ENCODE data around the gene GLYATL3. TPM values are rescaled to one million over a fixed set of nuclear protein-coding genes. Genes with fewer than 3 reads are reported as not detected.

GLYATL3 gene
- total and polyA plus RNA-seq, 10 of the 15 experiments (the other 5 are each of a cell fraction or from before 2014, with no cell fraction given) = not detected

GRCh38 chr6:49462071-49462470, 37.7 kb upstream of the GLYATL3 start:
- CTCF ChIA-PET = interaction anchor here (1.4 kb wide), 1 partner anchor 9 kb away, joined by 7 read pairs; no protein-coding TSS in a partner anchor
- in situ Hi-C loops (cut with MboI) = no loop called here
- WGBS (ENCODE audit: insufficient coverage, insufficient replicate concordance, low lambda C conversion rate, missing lambda C conversion rate) = 32% methylated on average over 3 of the region's 3 CpGs

GRCh38 chr6:49462599-49462926, 37.2 kb upstream of the GLYATL3 start:
- no peaks in the 10 kb centered on the region for H3K27me3 ChIP-seq (replicated peaks in 1 of 2; ENCODE audit: control insufficient read depth in 2 of 2, insufficient read depth in 2 of 2, low read length in 1 of 2)
- no peak for FAIRE-seq
- in situ Hi-C loops (cut with MboI) = no loop called here
- peak overlapping the region; percentile 66 for H2AFZ ChIP-seq (ENCODE audit: control insufficient read depth, low read depth, low read length)
- RAD21 ChIA-PET (ENCODE audit: unreplicated experiment) = no interaction called here
- intact Hi-C loops (cut with micrococcal nuclease; ENCODE audit: unreplicated experiment) = no loop called here
- H3K4me1 ChIP-seq (ENCODE audit: control insufficient read depth, insufficient read depth, low read length) = peaks cover 4% of the 10 kb centered on the region; the same call in 1 of the 2 replicates
- TSS peak; percentile 83 for BruUV-seq (replicated peaks)
- CTCF ChIA-PET = interaction anchor here (1.4 kb wide), 1 partner anchor 9 kb away, joined by 7 read pairs; no protein-coding TSS in a partner anchor
- no peak for DNase-seq (ENCODE audit: low read depth, low spot score)
- TF ChIP-seq GABPA (IDR thresholded peaks at IDR 0.05; ENCODE audit: low read depth) = no peak
- no peak for TF ChIP-seq BACH1 (IDR thresholded peaks at IDR 0.05; ENCODE audit: borderline replicate concordance)
- TF ChIP-seq ATF7 (IDR thresholded peaks at IDR 0.05; ENCODE audit: low read depth) = no peak
- TF ChIP-seq BHLHE40 (IDR thresholded peaks at IDR 0.05; ENCODE audit: borderline replicate concordance in 1 of 2, low read depth in 2 of 2, low read length in 1 of 2) = no peak
- TF ChIP-seq EZH2 (IDR thresholded peaks at IDR 0.05; ENCODE audit: borderline replicate concordance, control insufficient read depth, low read depth, low read length) = no peak
- TF ChIP-seq HDGF (IDR thresholded peaks at IDR 0.05) = no peak
- TF ChIP-seq HSF1 (IDR thresholded peaks at IDR 0.05; ENCODE audit: low read depth, low read length) = no peak
- TF ChIP-seq KDM1A (IDR thresholded peaks at IDR 0.05; ENCODE audit: borderline replicate concordance) = no peak
- TF ChIP-seq TCF12 (IDR thresholded peaks at IDR 0.05; ENCODE audit: low read depth, low read length) = no peak
- TF ChIP-seq SREBF2 (IDR thresholded peaks at IDR 0.05; ENCODE audit: low read length) = no peak
- TF ChIP-seq TCF7 (IDR thresholded peaks at IDR 0.05; ENCODE audit: borderline replicate concordance) = no peak
- H3K9me3 ChIP-seq (replicated peaks; ENCODE audit: control insufficient read depth, insufficient read depth, low read length) = no peaks in the 10 kb centered on the region
- SMC1A ChIA-PET (ENCODE audit: uncharacterized antibody, unreplicated experiment) = interaction anchor here (0.7 to 1.2 kb wide), 2 partner anchors 9 to 13 kb away, joined by 4 to 5 read pairs; no protein-coding TSS in a partner anchor
- no peaks in the 10 kb centered on the region for H3K36me3 ChIP-seq (ENCODE audit: control insufficient read depth in 2 of 2, insufficient read depth in 2 of 2, low read length in 1 of 2)
- peak overlapping the region; percentile 86 for H3K4me2 ChIP-seq (ENCODE audit: control insufficient read depth, insufficient read depth)
- peaks cover 36% of the 10 kb centered on the region for H3K79me2 ChIP-seq (ENCODE audit: control insufficient read depth, insufficient read depth, low read length)
- 0% methylated on average over 7 of the region's 7 CpGs for WGBS (ENCODE audit: insufficient coverage, insufficient replicate concordance, low lambda C conversion rate, missing lambda C conversion rate)
- no peaks in the 10 kb centered on the region for H4K20me1 ChIP-seq (ENCODE audit: control insufficient read depth, insufficient read depth)
- H3K27ac ChIP-seq (ENCODE audit: control insufficient read depth, insufficient read depth) = peak overlapping the region; percentile 80
- peak overlapping the region; percentile 92 for H3K4me3 ChIP-seq
- ATAC-seq = peak; percentile 22
- peak overlapping the region; percentile 89 for H3K9ac ChIP-seq (ENCODE audit: control insufficient read depth, insufficient read depth, low read length)
- POLR2A ChIA-PET = no interaction called here

More at GRCh38 chr6:49462071-49462470, 37.7 kb upstream of the GLYATL3 start:
- intact Hi-C loops (cut with micrococcal nuclease; ENCODE audit: unreplicated experiment) = no loop called here
- RAD21 ChIA-PET (ENCODE audit: unreplicated experiment) = no interaction called here
- POLR2A ChIA-PET = no interaction called here
- Histone ChIP-seq H3K9me3 (replicated peaks; ENCODE audit: control insufficient read depth, insufficient read depth, low read length) (no peaks in the 10 kb centered on the region), H3K36me3 (ENCODE audit: control insufficient read depth in 2 of 2, insufficient read depth in 2 of 2, low read length in 1 of 2) (no peaks in the 10 kb centered on the region), H3K9ac (ENCODE audit: control insufficient read depth, insufficient read depth, low read length) (peak overlapping the region; percentile 89), H3K27ac (ENCODE audit: control insufficient read depth, insufficient read depth) (peak overlapping the region; percentile 80), H3K4me2 (ENCODE audit: control insufficient read depth, insufficient read depth) (peak overlapping the region; percentile 86), H3K79me2 (ENCODE audit: control insufficient read depth, insufficient read depth, low read length) (peaks cover 36% of the 10 kb centered on the region), H3K4me3 (peak overlapping the region; percentile 92), H3K4me1 (ENCODE audit: control insufficient read depth, insufficient read depth, low read length) (peaks cover 4% of the 10 kb centered on the region; the same call in 1 of the 2 replicates), H4K20me1 (ENCODE audit: control insufficient read depth, insufficient read depth) (no peaks in the 10 kb centered on the region), H2AFZ (ENCODE audit: control insufficient read depth, low read depth, low read length) (peak overlapping the region; percentile 63), H3K27me3 (replicated peaks in 1 of 2; ENCODE audit: control insufficient read depth in 2 of 2, insufficient read depth in 2 of 2, low read length in 1 of 2) (no peaks in the 10 kb centered on the region)
- BruUV-seq (replicated peaks) = no TSS peak
- no peak for TF ChIP-seq SMARCA5 (IDR thresholded peaks at IDR 0.05)
- TF ChIP-seq CREB1 (IDR thresholded peaks at IDR 0.05; ENCODE audit: low read depth) = 0 out of 2 replicates have a peak, but pooled peaks have one; percentile 15
- no peak for TF ChIP-seq IKZF1 (conservative IDR thresholded peaks at IDR 0.05)
- no peak for TF ChIP-seq FOXM1 (IDR thresholded peaks at IDR 0.05; ENCODE audit: low read depth, low read length)
- ATAC-seq (no peak), FAIRE-seq (no peak), DNase-seq (ENCODE audit: low read depth, low spot score) (no peak)
- SMC1A ChIA-PET (ENCODE audit: uncharacterized antibody, unreplicated experiment) = interaction anchor here (0.7 to 1.2 kb wide), 2 partner anchors 9 to 12 kb away, joined by 4 to 5 read pairs; no protein-coding TSS in a partner anchor
